Measurements from ENCODE around the gene EML4. TPM values are rescaled to one million over a fixed set of nuclear protein-coding genes. Genes with fewer than 3 reads are reported as not detected.

The EML4 gene
- total RNA-seq, 1 donor from 2014 or later = 109 TPM

- no peak overlapping the region for H3K27ac ChIP-seq
- no peak for TF ChIP-seq CTCF (IDR thresholded peaks at IDR 0.05)
- DNase-seq (no peak), ATAC-seq (no peak)
- peaks cover 47% of the 10 kb centered on the region for H3K36me3 ChIP-seq
- H3K4me1 ChIP-seq = no peaks in the 10 kb centered on the region
- H3K4me3 ChIP-seq = no peak overlapping the region
- no peaks in the 10 kb centered on the region for H3K9me3 ChIP-seq
- H3K27me3 ChIP-seq (ENCODE audit: low read depth) = no peaks in the 10 kb centered on the region
- intact Hi-C loops (cut with DNase I) = no loop called here
Measured at GRCh38 chr2:42309366-42309765, 140.2 kb downstream of the EML4 start.

GRCh38 chr2:42310007-42310515 is 140.9 kb downstream of the EML4 start:
- Histone ChIP-seq H3K9me3 (no peaks in the 10 kb centered on the region), H3K27me3 (ENCODE audit: low read depth) (no peaks in the 10 kb centered on the region), H3K36me3 (peaks cover 40% of the 10 kb centered on the region), H3K27ac (no peak overlapping the region), H3K4me3 (no peak overlapping the region), H3K4me1 (peaks cover 3% of the 10 kb centered on the region)
- no peak for ATAC-seq
- no peak for DNase-seq
- intact Hi-C loops (cut with DNase I) = no loop called here
- no peak for TF ChIP-seq CTCF (IDR thresholded peaks at IDR 0.05)

GRCh38 chr2:42312106-42312505 is 143.0 kb downstream of the EML4 start:
- intact Hi-C loops (cut with DNase I) = no loop called here
- TF ChIP-seq CTCF (IDR thresholded peaks at IDR 0.05) = no peak
- ATAC-seq (peak; percentile 30 to 59), DNase-seq (no peak)
- no peak overlapping the region for H3K4me3 ChIP-seq
- H3K27ac ChIP-seq = no peak overlapping the region
- H3K36me3 ChIP-seq = peaks cover 35% of the 10 kb centered on the region
- no peaks in the 10 kb centered on the region for H3K9me3 ChIP-seq
- H3K27me3 ChIP-seq (ENCODE audit: low read depth) = no peaks in the 10 kb centered on the region
- peaks cover 7% of the 10 kb centered on the region for H3K4me1 ChIP-seq

GRCh38 chr2:42314892-42315468 is 145.8 kb downstream of the EML4 start:
- peaks cover 42% of the 10 kb centered on the region for H3K36me3 ChIP-seq
- no peak overlapping the region for H3K27ac ChIP-seq
- intact Hi-C loops (cut with DNase I) = no loop called here
- H3K9me3 ChIP-seq = no peaks in the 10 kb centered on the region
- ATAC-seq (peak in 1 of 2 donors; percentile 40), DNase-seq (no peak)
- H3K4me3 ChIP-seq = no peak overlapping the region
- no peak for TF ChIP-seq CTCF (IDR thresholded peaks at IDR 0.05)
- H3K27me3 ChIP-seq (ENCODE audit: low read depth) = no peaks in the 10 kb centered on the region
- peaks cover 7% of the 10 kb centered on the region for H3K4me1 ChIP-seq

GRCh38 chr2:42315844-42316470 is 146.8 kb downstream of the EML4 start:
- intact Hi-C loops (cut with DNase I) = no loop called here
- peaks cover 7% of the 10 kb centered on the region for H3K4me1 ChIP-seq
- no peak for DNase-seq
- no peak for TF ChIP-seq CTCF (IDR thresholded peaks at IDR 0.05)
- no peaks in the 10 kb centered on the region for H3K27me3 ChIP-seq (ENCODE audit: low read depth)
- H3K27ac ChIP-seq = no peak overlapping the region
- H3K9me3 ChIP-seq = no peaks in the 10 kb centered on the region
- no peak overlapping the region for H3K4me3 ChIP-seq
- peaks cover 43% of the 10 kb centered on the region for H3K36me3 ChIP-seq
- no peak for ATAC-seq
